LHCN-M2 (cell line): ENCODE measurements around the gene SPDYA. TPM values are rescaled to one million over a fixed set of nuclear protein-coding genes. Genes with fewer than 3 reads are reported as not detected.

ENCODE experiments used
- DNase-seq: peaks from one replicate; pipeline ENCODE4 v3.0.0-alpha.2; 2012; ENCODE audit warnings: low read depth
- total RNA-seq: library from RNA; depleted of rRNA; stranded (reverse); fragments of >200 nt; gene quantifications from 2 replicates; pipeline ENCODE4 v1.2.3, GENCODE V29; 2014

Gene SPDYA
- total RNA-seq, 1 experiment from 2014 or later = 0.63 TPM

DNA sequence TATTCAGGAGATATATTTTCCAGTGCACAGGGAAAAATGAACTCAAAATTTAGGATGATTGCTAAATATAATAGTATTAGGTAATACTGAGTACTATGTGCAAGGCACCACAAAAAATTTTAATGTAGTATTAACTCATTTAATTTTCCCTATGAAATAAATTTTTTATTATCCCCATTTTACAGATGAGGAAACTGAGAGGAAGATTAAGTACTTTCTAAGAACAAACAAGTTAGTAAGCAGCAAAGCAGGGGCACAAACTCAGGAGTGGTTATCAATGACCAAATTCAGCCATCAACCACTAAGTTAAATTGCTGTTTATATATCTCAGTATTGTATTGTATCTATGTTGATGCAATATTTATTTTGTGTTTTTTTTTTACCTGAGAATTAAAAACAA is 14.2 kb downstream of the SPDYA start:
- no peak for DNase-seq

DNA sequence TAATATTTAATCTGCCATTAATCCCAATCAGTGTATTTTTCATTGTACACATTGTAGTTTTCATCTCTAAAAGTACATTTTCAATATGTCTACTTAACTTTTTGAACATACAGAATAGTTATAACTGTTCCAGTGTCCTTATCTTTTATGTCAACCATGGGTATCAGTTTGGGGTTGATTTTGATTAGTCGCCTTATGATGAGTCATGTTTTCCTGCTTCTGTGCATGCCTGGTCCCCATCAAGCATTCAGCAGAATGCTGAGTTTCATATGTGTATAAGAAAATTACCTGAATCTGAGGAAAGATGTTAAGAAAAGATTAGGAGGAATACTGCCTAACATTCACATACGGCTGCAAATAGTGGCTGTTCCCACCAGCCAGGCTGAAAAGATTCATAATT is 17.7 kb downstream of the SPDYA start:
- DNase-seq = peak; percentile 35

DNA sequence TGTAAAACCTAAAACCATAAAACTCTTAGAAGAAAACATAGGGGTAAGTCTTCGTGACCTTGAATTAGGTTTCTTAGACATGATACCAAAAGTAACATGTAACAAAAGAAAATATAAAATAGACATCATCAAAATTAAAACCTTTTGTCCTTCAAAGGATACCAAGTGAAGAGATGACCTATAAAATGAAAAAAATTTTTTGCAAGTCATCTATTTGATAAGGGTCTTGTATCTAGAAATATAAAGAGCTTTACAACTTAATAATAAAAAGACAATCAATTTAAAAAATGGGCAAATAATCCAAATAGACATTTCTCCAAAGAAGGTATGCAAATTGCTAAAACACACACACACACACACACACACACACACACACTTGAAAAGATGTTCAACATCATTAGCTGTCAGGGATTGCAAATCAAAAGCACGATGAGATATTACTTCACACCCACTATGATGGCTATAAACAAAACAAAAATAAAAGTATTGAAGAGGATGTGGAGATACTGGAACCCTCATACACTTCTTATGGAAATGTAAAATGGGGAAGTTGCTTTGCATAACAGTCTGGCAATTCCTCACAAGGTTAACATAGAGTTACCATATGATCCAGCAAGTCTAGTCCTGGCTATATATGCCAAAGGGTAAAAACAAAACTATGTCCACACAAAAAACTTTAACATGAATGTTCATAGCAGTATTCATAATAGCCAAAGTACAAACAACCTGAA is 23.3 kb downstream of the SPDYA start:
- DNase-seq = no peak

DNA sequence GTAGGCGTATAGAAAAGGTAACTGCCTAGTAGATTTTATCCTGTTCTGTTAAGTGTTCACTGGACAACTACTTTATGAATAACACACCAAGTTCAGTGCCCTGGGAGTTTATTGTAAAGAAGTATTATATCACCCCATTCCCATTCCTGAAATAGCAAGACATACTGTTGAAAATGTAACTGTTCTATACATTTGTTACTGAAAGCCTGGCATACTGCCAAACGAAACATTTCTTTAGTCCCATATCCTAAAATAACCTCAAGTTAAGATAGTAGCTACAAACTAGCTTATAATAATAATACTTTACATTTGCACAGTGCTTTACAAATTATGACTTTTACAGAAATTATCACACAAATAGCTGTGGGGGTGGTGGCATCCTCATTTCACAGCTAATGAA is 25.1 kb downstream of the SPDYA start:
- no peak for DNase-seq

DNA sequence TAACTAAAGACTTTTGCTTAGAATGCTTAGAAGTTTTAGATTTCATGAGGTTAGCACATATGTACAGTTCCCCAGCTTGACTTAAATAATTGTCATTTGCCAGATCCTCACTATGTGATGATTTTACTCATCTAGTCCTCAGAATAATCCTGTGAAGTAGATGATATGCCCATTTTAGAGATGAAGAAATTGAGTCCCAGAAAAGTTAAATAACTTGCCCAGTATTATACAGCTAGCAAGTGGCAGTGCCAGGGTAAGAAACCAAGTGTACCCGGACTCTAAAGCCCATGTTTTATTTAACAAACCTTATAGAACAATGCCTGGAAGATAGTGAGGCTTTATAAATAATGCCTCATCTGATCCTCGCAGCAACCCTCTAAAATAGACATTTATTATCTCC is 28.3 kb downstream of the SPDYA start:
- no peak for DNase-seq

DNA sequence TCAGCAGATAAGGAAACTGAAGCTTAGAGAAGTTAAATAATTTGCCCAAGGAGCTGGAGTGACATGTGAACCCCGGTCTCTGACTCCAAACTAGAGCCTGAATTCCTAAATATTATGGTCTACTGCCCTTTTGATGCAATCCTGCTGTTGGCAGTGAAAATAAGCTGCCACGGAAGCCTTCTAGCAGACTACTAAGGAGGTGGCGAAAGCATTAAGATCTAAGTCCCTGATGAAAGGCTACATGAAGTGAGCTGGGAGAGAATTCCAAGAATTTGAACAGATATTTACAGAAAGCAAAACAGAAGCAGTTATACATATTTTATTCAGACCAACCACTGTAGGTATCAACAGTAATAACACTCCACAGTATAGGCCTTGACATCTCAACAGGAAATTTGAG is 31.4 kb downstream of the SPDYA start:
- DNase-seq = no peak

DNA sequence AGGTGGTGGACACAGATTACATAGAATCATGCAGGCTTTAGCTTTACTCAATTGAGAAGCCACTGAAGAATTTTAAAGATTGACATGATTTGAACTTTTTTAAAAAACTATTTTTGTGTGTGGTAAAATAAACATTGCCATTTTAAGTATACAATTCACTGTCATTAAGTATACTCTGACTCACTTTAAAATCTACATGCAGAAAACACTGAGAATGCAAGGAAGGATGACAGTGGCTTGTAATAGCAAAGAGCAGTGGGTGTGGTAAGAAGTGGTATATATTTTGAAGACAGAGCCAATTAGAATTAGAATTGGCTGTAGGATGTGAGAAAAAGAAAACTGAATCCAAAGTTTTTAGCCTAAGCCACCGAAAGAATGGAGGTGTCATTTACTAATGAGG is 44.6 kb downstream of the SPDYA start:
- DNase-seq = no peak

DNA sequence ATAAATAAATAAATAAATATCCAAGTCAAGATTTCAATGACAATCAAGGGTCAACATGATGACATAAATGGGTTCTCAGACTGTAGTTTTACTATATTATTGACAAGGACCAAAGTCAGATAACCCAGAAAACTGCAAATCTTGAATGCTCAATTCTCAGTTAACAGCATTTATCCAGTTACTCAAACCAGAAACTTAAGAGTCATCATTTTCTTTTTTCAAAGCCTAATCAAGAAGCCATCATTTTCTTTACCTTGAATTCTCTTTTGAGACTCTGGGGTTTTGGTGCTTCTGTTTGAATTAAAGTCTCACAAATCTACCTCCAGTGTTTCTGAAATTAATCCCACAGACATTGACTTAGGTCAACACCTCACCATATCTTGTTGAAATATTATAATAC is 45.3 kb downstream of the SPDYA start:
- no peak for DNase-seq

DNA sequence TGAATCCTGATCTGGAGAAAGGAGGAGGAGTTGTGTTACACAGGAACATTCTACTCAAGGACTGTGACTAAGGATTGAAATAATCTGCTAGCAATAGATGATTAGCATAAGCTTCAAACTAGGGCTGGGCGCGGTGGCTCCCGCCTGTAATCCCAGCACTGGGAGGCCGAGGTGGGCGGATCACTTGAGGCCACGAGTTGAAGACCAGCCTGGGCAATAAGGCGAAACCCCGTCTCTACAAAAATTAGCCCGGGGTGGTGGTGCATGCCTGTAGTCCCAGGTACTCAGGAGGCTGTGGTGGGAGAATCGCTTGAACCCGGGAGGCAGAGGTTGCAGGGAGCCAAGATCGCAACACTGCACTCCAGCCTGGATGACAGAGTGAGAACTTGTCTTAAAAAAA is 58.0 kb downstream of the SPDYA start:
- DNase-seq = no peak

DNA sequence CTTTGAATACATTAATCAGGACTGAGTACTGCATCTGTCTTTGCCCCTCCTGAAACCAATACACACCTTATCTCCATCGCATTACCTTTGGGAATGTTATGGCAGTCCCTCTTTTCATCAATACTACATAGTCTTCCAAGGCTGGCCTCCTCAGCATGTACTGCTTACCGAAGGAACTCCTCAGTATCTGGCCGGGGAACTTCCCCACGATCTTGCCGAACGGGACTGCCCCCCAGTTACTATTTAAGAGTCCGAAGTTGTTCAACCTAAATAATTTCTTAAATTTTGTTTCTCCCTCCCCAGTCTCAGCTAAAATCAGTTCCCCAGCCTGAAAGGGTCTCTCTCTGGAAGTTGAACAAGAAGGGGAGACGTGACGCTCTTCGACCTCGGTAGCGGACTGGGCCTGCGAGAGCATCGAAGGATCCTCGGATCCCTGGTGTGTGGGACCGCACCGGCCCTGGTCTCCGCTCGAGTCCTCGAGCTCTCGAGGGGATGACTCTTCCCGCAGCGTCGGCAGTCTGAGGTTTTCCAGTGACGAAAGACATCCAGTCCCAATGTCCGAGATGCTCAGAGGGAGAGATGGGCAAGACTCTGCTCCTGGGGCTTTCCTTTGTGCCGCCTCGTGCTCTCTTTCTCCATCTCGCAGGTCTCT is 59.0 kb downstream of the SPDYA start:
- DNase-seq = no peak

DNA sequence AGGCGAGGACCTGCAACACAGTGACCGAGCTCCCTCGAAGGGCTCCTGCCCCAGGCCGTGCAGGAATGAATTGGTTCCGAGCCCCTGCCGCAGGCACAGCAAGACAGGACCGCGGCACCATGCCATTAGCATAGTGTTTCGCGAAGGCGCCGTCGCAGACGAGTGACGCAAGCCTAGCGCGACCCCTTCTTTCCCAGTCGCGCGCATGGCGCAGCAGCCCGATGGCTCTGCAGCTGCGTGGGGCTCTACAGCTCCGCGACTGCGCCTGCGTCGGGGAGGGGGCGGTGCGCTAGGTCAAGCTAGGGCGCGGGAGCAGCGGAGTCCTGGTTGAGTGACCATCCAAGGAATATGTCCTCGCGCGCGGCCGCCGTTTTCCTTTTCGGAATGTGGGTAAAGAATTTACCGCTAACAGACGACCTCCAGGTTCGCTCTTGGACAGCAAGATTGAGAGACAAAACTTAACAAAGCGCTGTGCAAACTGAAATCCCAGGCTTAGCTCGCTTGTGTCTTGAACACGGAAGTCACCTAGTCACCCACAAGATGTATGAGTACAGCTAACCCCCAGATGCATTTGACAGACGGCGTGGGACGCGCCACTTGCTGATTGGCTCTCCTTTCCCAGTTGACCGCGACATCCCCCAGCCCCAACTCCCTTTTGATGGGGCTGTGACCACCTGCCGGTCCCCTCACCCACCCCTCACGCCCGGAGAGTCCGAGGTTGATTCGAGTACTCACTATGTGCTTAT is 59.7 kb downstream of the SPDYA start, which contains the start of gene TRMT61B:
Gene TRMT61B, minus strand, starts transcription at position 164 of the 746 bp plus-strand sequence. Its CDS starts 32 bp downstream, at position 132.
- peak; percentile 94 for DNase-seq

DNA sequence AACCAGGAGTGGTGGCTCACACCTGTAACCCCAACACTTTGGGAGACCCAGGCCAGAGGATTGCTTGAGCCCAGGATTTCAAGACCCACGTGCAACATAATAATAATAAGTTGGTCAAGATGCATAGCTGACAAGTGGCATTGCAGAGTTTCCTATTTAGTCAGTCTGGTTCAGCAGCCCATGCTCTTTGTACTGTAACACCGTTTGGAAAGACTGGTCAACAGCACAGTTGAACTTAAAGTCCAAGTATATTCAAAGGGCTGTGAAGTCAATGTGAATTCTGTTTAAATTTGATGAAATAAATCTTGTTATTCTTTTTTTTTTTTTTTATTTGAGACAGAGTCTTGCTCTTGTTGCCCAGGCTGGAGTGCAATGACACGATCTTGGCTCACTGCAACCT is 61.0 kb downstream of the SPDYA start:
- DNase-seq = no peak

DNA sequence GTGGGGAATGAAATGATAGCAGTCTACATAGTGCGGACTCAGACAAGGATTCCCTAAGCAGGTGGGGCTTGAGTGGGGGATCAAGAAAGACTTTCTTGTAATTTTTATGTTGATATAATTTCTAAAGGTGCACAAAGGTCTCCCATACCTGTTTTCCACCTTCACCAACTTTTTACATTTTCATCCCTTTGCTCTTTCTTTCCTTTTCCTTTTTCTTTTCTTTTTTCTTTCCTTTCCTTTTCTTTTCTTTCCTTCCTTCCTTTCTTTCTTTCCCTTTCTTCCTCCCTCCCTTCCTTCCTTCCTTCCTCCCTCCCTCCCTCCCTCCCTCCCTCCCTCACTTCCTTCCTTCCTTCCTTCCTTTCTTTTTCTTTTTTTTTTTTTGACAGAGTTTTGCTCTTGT is 69.6 kb downstream of the SPDYA start:
- no peak for DNase-seq

DNA sequence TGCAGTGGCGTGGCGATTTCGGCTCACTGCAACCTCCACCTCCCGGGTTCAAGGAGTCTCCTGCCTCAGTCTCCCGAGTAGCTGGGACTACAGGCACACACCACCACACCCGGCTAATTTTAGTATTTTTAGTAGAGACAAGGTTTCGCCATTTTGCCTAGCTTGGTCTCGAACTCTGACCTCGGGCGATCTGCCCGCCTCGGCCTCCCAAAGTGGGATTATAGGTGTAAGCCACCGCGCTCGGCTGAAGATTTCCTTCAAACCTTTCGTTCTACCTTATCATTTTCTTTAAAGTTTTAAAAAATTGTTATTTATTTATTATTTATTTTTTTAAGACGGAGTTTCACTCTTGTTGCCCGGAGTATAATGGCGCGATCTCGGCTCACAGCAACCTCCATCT is 82.9 kb downstream of the SPDYA start:
- no peak for DNase-seq

DNA sequence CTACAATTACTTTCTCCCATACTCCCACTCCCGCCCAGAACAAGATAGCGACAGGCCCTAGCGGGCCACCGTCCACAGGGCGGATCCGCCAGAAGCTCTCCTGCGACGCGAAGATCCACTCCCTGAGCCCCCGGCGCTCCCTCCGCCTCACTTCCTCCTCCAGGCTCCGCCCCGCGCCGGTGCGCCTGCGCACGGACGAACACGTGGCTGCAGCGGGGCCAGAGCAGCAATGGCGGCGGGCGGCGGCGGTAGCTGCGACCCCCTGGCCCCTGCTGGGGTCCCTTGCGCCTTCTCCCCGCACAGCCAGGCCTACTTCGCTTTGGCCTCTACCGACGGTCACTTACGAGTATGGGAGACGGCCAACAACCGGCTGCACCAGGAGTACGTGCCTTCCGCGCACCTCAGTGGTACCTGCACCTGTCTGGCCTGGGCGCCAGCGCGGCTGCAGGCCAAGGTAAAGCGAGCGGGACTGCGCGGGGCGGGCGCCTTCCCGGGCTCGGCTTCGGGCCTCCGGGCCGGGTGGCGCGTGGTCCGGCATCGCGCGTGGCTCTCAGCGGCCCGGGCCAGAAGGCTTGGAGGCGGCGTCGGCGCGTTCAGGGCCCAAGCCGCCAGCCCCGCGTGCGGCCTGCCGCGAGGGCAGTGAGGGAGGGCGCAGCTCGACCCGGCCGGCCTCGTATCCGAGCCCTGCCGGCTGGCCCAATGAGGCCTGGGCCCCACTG is 84.0 kb downstream of the SPDYA start, which contains the start of gene WDR43:
Gene WDR43, plus strand, starts transcription at position 198 of the 719 bp plus-strand sequence. Its CDS starts 32 bp downstream, at position 230.
- DNase-seq = peak; percentile 98

DNA sequence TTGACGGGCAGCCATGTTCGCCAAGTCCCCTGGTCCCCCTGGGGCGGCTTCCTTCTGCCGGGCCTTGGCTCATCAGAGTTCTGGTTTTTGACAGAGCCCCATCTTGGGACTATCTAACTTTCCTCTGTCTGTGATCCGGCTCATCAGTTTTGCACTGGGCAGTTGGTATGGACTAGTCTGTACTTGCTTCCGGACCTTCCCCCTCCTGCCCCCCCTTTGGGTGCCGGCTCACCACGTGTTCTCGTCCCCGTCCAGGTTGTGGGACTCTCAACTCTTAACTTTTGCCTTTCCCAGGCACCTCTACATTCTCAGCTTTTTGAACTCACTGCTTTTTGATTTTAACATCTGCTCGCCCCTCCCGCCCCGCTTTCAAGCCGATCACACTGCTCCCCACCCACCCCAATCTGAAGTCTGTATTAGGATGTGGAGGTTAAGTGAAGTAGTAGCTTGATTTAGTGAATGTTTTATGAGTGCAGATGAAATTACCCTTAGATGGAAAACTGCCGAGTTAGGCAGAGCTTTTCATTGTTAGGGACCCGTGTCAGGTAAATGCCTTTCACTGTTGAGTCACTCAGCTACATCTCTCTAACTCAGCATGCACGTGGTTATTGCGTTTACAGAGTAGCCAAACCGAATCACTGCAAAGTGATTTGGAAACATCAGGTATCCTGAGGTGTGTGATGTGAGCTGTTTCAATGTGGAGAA is 84.7 kb downstream of the SPDYA start:
- DNase-seq = peak; percentile 42

DNA sequence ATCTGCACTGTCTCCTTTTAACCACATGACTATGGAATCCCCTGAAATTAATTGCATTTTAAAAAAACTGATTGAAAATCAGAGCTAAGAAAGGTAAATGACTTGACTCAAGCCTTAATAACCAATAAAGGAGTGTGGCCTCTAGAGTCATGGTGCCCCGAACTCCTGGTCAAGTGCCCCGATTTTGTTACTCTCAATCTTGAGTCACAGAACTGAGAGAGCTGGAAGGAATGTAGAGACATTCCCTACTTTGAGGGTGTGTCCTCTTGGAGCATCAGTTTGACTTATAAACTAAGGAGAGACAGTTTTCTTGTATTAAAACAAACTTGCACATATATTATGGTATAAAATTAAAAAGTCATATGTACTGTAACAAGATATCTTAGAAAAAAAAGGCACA is 86.3 kb downstream of the SPDYA start:
- peak; percentile 70 for DNase-seq

DNA sequence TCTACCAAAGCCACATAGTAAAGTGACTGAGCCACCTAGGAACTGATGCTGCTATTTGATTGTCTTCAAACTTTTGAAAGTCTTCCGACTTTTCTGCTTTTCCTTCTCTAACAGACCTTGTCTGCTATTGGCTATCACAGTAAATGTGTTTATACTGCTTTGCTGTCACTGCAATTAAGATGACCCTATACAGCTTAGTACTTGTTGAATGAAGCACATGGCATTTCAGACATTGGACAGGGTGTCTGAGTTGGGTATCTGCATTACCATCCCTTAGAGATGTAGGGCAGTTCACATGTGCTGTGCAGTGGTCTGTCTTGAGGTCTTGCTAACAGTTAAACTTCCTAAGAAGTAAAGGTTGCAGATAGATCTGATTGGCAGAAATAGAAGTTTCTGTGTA is 87.4 kb downstream of the SPDYA start:
- no peak for DNase-seq
